AG04449 (cell line): ENCODE results near the gene NCAPH2.

Source experiments
- CTCF ChIA-PET: fragments of 350-600 bp; formaldehyde crosslinking; extraction: SDS; loops from one replicate; lab custom pipeline; 2021; ENCODE audit warnings: antibody characterized with exemption; lab: Yijun Ruan, JAX
- POLR2A ChIA-PET: fragments of 400-600, 350-600 bp; formaldehyde crosslinking; extraction: SDS; loops from one replicate; lab custom pipeline; 2020; ENCODE audit warnings: antibody characterized with exemption, inconsistent platforms; lab: Yijun Ruan, JAX
- DNase-seq: peaks from one replicate; pipeline ENCODE4 v3.0.0-alpha.2; 2010; ENCODE audit warnings: low read depth, low spot score
- H3K4me3 ChIP-seq: 2 replicates; pipeline ENCODE4 v1.5.1; 2011; ENCODE audit warnings: low read depth, mild to moderate bottlenecking, control low read depth, low read length
- TF ChIP-seq, protein P1 (sequence below): IDR thresholded peaks from one replicate; pipeline ENCODE4 v1.5.1; 2011; ENCODE audit warnings: mild to moderate bottlenecking, moderate library complexity, low read length, control low read depth, inconsistent platforms; ENCODE audit not compliant: insufficient read depth; ENCODE audit errors: missing control alignments

The NCAPH2 gene

DNA sequence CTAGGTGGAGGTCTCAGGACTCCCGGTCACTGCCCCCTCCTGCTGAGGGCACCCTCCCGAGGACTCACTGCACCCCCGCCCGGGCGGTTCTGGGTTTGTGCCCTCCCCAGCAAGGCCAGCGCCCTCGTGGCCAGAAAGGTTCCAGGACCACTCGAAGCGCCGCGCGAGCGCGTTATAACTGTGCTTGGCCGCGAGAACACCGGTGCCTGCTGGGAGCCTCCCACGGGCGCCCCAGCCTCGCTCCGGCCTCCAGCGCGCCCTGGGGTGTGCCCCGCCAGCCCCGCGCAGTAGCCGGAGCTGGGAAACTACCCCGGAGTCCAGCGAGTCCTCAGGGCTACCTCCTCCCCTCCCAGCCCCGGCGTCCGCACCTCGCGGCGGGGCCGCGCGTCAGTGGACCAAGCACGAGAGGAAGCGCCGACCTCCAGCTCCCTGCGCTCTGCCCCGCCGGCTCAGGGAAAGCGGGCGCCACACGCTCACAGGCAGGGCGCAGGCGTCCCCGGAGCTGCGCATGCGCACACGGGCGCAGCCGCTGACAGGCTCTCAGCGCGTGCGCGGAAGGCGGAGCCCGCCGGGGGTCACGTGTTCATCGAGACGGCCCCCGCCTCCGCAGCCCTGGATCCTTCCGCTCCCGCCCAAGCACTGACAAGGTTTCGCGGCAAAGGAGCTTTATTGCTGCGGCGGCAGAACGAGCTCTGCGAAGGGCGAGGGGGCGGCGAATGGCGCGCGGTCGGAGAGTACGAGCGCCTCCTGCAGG, 17.3 kb downstream of the NCAPH2 start, which contains the start of gene SCO2:
TSS of gene SCO2 (minus strand) at position 495 of the 754 bp plus-strand sequence. CDS start 1,187 bp downstream, outside the sequence.
- H3K4me3 ChIP-seq: peak within 1 kb of the TSS; percentile 80
- ChIA-PET CTCF (interaction anchor here (0.6 to 2.9 kb wide), 38 partner anchors 8 to 331 kb away, joined by 3 to 33 read pairs (median 5); partner anchors contain the start of genes ARSA, CHKB, KLHDC7B and LMF2), POLR2A (interaction anchor here (0.6 to 3.0 kb wide), 18 partner anchors 9 to 220 kb away, joined by 3 to 25 read pairs (median 4); partner anchors contain the start of genes CHKB, KLHDC7B, LMF2 and MIOX)
- TF ChIP-seq, protein P1, sequence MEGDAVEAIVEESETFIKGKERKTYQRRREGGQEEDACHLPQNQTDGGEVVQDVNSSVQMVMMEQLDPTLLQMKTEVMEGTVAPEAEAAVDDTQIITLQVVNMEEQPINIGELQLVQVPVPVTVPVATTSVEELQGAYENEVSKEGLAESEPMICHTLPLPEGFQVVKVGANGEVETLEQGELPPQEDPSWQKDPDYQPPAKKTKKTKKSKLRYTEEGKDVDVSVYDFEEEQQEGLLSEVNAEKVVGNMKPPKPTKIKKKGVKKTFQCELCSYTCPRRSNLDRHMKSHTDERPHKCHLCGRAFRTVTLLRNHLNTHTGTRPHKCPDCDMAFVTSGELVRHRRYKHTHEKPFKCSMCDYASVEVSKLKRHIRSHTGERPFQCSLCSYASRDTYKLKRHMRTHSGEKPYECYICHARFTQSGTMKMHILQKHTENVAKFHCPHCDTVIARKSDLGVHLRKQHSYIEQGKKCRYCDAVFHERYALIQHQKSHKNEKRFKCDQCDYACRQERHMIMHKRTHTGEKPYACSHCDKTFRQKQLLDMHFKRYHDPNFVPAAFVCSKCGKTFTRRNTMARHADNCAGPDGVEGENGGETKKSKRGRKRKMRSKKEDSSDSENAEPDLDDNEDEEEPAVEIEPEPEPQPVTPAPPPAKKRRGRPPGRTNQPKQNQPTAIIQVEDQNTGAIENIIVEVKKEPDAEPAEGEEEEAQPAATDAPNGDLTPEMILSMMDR: peak; percentile 67
- DNase-seq: peak; percentile 75

DNA sequence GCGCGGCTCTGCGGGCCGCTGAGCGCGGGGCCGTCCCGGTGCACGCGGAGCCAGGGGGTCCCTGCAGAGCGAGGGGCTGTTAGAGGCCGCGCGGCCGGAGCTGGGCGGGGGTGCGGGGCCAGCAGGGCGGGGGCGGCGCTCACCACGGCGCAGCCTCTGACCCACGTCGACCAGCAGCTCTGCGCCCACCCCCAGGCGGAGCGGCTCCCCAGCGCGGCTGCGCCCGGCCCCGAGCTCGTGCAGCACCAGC, 17.8 kb downstream of the NCAPH2 start:
- no peak for DNase-seq
- ChIA-PET CTCF (interaction anchor here (0.6 to 2.9 kb wide), 37 partner anchors 9 to 332 kb away, joined by 3 to 33 read pairs (median 5); partner anchors contain the start of genes ARSA, CHKB, KLHDC7B and LMF2), POLR2A (interaction anchor here (0.7 to 3.0 kb wide), 17 partner anchors 10 to 220 kb away, joined by 3 to 25 read pairs (median 4); partner anchors contain the start of genes CHKB, KLHDC7B, LMF2 and MIOX)
- H3K4me3 ChIP-seq: peak overlapping the region; percentile 80
- TF ChIP-seq, protein P1: no peak

- peak overlapping the region; percentile 80 for H3K4me3 ChIP-seq
- DNase-seq: no peak
- TF ChIP-seq, protein P1: peak; percentile 69
- POLR2A ChIA-PET: interaction anchor here (0.7 to 3.0 kb wide), 14 partner anchors 10 to 221 kb away, joined by 3 to 25 read pairs (median 4); partner anchors contain the start of genes CHKB, KLHDC7B, LMF2 and NCAPH2
- CTCF ChIA-PET: interaction anchor here (0.7 to 3.3 kb wide), 37 partner anchors 9 to 332 kb away, joined by 3 to 33 read pairs (median 6); partner anchors contain the start of genes ARSA, CHKB, KLHDC7B and LMF2
These were observed 18.2 kb downstream of the NCAPH2 start for GRCh38 chr22:50526108-50526833.

DNA sequence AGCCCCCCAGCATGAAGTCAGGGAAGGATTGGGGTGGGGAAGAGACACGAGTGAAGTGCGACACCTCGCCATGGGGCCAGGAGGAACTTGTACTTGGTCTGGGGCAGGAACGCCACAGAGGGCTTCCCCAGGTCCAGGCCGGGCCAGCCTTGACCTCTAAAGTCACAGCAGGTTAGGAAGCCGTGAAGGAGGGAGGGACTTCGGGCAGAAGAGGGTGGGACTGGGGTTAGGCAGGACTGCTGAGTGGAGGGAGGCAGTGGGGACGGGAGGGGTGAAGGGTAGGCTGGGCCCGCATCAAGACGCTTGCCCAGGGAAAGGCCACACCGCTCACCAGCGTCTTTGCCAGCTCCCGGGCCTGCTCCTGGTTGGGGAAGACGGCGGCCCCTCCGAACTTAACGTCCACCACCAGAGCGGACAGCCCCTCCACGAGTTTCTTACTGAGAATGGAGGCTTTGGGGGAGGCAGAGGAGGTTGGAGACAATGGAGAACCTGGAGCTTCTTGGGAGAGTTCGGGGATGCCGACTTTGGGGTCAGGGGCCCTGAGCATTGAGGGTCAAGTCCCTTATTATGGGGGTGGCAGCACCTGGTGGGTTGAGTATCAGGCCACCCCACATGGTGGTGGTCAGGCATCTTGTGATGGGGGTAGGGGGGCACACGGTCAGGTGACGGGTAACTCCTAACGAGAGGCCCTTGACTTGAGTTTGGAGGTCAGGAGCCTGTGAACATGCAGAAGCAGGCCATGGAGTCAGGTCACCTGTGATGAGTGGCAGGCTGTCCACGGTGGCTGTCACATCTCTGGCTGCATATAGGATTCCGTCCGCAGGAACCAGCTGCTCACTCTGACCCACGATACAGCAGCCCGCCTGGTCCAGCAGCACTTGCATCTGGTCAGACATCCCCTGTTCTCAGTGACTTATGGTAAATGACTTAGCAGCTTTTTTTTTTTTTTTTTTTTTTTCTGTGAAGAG, 19.1 kb downstream of the NCAPH2 start:
- TF ChIP-seq, protein P1: no peak
- no peak for DNase-seq
- H3K4me3 ChIP-seq: peak overlapping the region; percentile 80
- ChIA-PET POLR2A (interaction anchor here (1.1 kb wide), 1 partner anchor 50 kb away, joined by 3 read pairs; no protein-coding TSS in a partner anchor), CTCF (interaction anchor here (1.3 to 3.3 kb wide), 5 partner anchors 9 to 94 kb away, joined by 3 to 25 read pairs (median 9); partner anchors contain the start of gene KLHDC7B)

- TF ChIP-seq, protein P1: no peak
- ChIA-PET CTCF (interaction anchor here (1.0 to 3.3 kb wide), 6 partner anchors 8 to 276 kb away, joined by 3 to 20 read pairs (median 3); partner anchors contain the start of gene KLHDC7B), POLR2A (interaction anchor here (1.1 kb wide), 1 partner anchor 49 kb away, joined by 3 read pairs; no protein-coding TSS in a partner anchor)
- H3K4me3 ChIP-seq: no peak overlapping the region
- no peak for DNase-seq
These were observed 20.1 kb downstream of the NCAPH2 start for GRCh38 chr22:50527921-50528681.
